ENCODE results near the gene EEFSEC.

The EEFSEC gene

DNA sequence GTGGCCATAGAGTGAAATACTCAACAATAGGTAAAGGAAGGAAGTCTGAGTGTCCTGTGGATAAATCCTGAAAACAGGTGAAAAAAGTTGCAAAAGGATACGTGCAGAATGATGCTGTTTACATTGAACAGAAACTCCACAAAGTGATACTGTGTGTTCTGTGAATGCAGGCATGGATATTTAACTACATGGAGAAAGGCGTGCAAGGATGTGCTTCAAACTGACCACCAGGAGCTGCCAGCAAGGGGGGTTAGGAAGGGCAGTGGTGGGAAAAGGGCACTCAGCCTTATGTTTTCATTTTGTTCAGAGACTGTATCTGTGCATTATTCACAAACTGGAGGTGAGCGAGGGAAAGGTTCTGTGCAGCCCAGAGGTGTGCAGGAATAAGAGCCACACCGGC is 266.0 kb downstream of the EEFSEC start:
- Histone ChIP-seq H3K4me3 (ENCODE audit: low read length in 2 of 2) (no peak overlapping the region), H3K27ac (replicated peaks; ENCODE audit: low read length) (no peak overlapping the region), H3K4ac (ENCODE audit: low read length) (no peak overlapping the region), H2BK120ac (ENCODE audit: low read depth, low read length) (no peak overlapping the region), H3K18ac (ENCODE audit: low read length) (no peak overlapping the region), H3K9ac (ENCODE audit: low read depth, low read length, poor library complexity) (no peak overlapping the region), H2BK12ac (ENCODE audit: low read length) (no peak overlapping the region), H2AK5ac (ENCODE audit: low read depth, low read length) (no peak overlapping the region), H3K4me2 (ENCODE audit: insufficient read depth, low read length, poor library complexity, severe bottlenecking) (no peak overlapping the region), H3K36me3 (replicated peaks in 1 of 2; ENCODE audit: control insufficient read depth in 2 of 2, insufficient read depth in 2 of 2, low read length in 2 of 2) (no peaks in the 10 kb centered on the region), H2BK5ac (ENCODE audit: low read length) (no peak overlapping the region), H4K8ac (ENCODE audit: low read depth, low read length) (no peak overlapping the region), H3K4me1 (ENCODE audit: control insufficient read depth in 2 of 2, insufficient read depth in 1 of 2, low read depth in 1 of 2, low read length in 2 of 2) (peaks cover 0 to 3% of the 10 kb centered on the region in 2 donors), H2BK15ac (ENCODE audit: low read length) (no peak overlapping the region), H2AFZ (ENCODE audit: low read length) (no peak overlapping the region), H3K27me3 (ENCODE audit: control insufficient read depth in 3 of 3, insufficient read depth in 3 of 3, low read depth in 1 of 3, low read length in 3 of 3) (peaks cover 0 to 23% (median 0%) of the 10 kb centered on the region in 3 experiments), H3K14ac (ENCODE audit: low read length) (no peak overlapping the region), H3K79me1 (ENCODE audit: low read depth, low read length) (peaks cover 1% of the 10 kb centered on the region), H3K23ac (ENCODE audit: low read depth, low read length, poor library complexity) (peak overlapping the region; percentile 20), H3K9me3 (replicated peaks in 1 of 2; ENCODE audit: control insufficient read depth in 2 of 2, insufficient read depth in 1 of 2, low read depth in 1 of 2, low read length in 2 of 2) (peaks cover 3 to 8% of the 10 kb centered on the region in 2 donors), H4K91ac (ENCODE audit: low read depth, low read length, poor library complexity) (no peak overlapping the region)
- DNase-seq (ENCODE audit: low spot score): no peak
- no CpG with 5 or more reads among the region's 4 CpGs for WGBS, 2 donors (ENCODE audit: extremely low coverage in 2 of 2, insufficient read length in 2 of 2, insufficient replicate concordance in 1 of 2)

GRCh38 chr3:128420289-128420688 is 267.0 kb downstream of the EEFSEC start:
- H2AK5ac ChIP-seq (ENCODE audit: low read depth, low read length): no peak overlapping the region
- no CpG with 5 or more reads among the region's 7 CpGs for WGBS, 2 donors (ENCODE audit: extremely low coverage in 2 of 2, insufficient read length in 2 of 2, insufficient replicate concordance in 1 of 2)
- DNase-seq (ENCODE audit: low spot score): no peak
- no peak overlapping the region for H4K91ac ChIP-seq (ENCODE audit: low read depth, low read length, poor library complexity)
- no peak overlapping the region for H2AFZ ChIP-seq (ENCODE audit: low read length)
- H2BK12ac ChIP-seq (ENCODE audit: low read length): no peak overlapping the region
- peak overlapping the region; percentile 51 for H2BK15ac ChIP-seq (ENCODE audit: low read length)
- H3K27me3 ChIP-seq (ENCODE audit: control insufficient read depth in 3 of 3, insufficient read depth in 3 of 3, low read depth in 1 of 3, low read length in 3 of 3): peaks cover 0 to 33% (median 2%) of the 10 kb centered on the region in 3 experiments
- H3K27ac ChIP-seq (replicated peaks; ENCODE audit: low read length): no peak overlapping the region
- no peak overlapping the region for H2BK120ac ChIP-seq (ENCODE audit: low read depth, low read length)
- H3K4me3 ChIP-seq (ENCODE audit: low read length in 2 of 2): no peak overlapping the region
- peak overlapping the region; percentile 32 for H3K18ac ChIP-seq (ENCODE audit: low read length)
- H3K4me2 ChIP-seq (ENCODE audit: insufficient read depth, low read length, poor library complexity, severe bottlenecking): no peak overlapping the region
- H3K4me1 ChIP-seq (ENCODE audit: control insufficient read depth in 2 of 2, insufficient read depth in 1 of 2, low read depth in 1 of 2, low read length in 2 of 2): peaks cover 0 to 3% of the 10 kb centered on the region in 2 donors
- no peak overlapping the region for H3K4ac ChIP-seq (ENCODE audit: low read length)
- H3K36me3 ChIP-seq (replicated peaks in 1 of 2; ENCODE audit: control insufficient read depth in 2 of 2, insufficient read depth in 2 of 2, low read length in 2 of 2): no peaks in the 10 kb centered on the region
- H4K8ac ChIP-seq (ENCODE audit: low read depth, low read length): no peak overlapping the region
- no peak overlapping the region for H3K9ac ChIP-seq (ENCODE audit: low read depth, low read length, poor library complexity)
- no peak overlapping the region for H3K14ac ChIP-seq (ENCODE audit: low read length)
- no peak overlapping the region for H3K23ac ChIP-seq (ENCODE audit: low read depth, low read length, poor library complexity)
- peaks cover 3 to 8% of the 10 kb centered on the region in 2 donors for H3K9me3 ChIP-seq (replicated peaks in 1 of 2; ENCODE audit: control insufficient read depth in 2 of 2, insufficient read depth in 1 of 2, low read depth in 1 of 2, low read length in 2 of 2)
- peaks cover 1% of the 10 kb centered on the region for H3K79me1 ChIP-seq (ENCODE audit: low read depth, low read length)
- no peak overlapping the region for H2BK5ac ChIP-seq (ENCODE audit: low read length)

- Histone ChIP-seq H2BK120ac (ENCODE audit: low read depth, low read length) (no peak overlapping the region), H2AFZ (ENCODE audit: low read length) (no peak overlapping the region), H3K4me3 (ENCODE audit: low read length in 2 of 2) (no peak overlapping the region), H2AK5ac (ENCODE audit: low read depth, low read length) (peak overlapping the region; percentile 77), H3K27me3 (ENCODE audit: control insufficient read depth in 3 of 3, insufficient read depth in 3 of 3, low read depth in 1 of 3, low read length in 3 of 3) (peaks cover 0 to 39% (median 7%) of the 10 kb centered on the region in 3 experiments), H4K8ac (ENCODE audit: low read depth, low read length) (no peak overlapping the region), H3K9ac (ENCODE audit: low read depth, low read length, poor library complexity) (no peak overlapping the region), H3K79me1 (ENCODE audit: low read depth, low read length) (peaks cover 1% of the 10 kb centered on the region), H3K14ac (ENCODE audit: low read length) (peak overlapping the region; percentile 40), H2BK12ac (ENCODE audit: low read length) (no peak overlapping the region), H2BK15ac (ENCODE audit: low read length) (peak overlapping the region; percentile 51), H3K18ac (ENCODE audit: low read length) (peak overlapping the region; percentile 59), H3K4me1 (ENCODE audit: control insufficient read depth in 2 of 2, insufficient read depth in 1 of 2, low read depth in 1 of 2, low read length in 2 of 2) (peaks cover 0 to 3% of the 10 kb centered on the region in 2 donors), H3K23ac (ENCODE audit: low read depth, low read length, poor library complexity) (no peak overlapping the region), H2BK5ac (ENCODE audit: low read length) (no peak overlapping the region), H3K27ac (replicated peaks; ENCODE audit: low read length) (no peak overlapping the region), H4K91ac (ENCODE audit: low read depth, low read length, poor library complexity) (peak overlapping the region; percentile 83), H3K4ac (ENCODE audit: low read length) (no peak overlapping the region), H3K4me2 (ENCODE audit: insufficient read depth, low read length, poor library complexity, severe bottlenecking) (no peak overlapping the region), H3K9me3 (replicated peaks in 1 of 2; ENCODE audit: control insufficient read depth in 2 of 2, insufficient read depth in 1 of 2, low read depth in 1 of 2, low read length in 2 of 2) (peaks cover 3 to 8% of the 10 kb centered on the region in 2 donors), H3K36me3 (replicated peaks in 1 of 2; ENCODE audit: control insufficient read depth in 2 of 2, insufficient read depth in 2 of 2, low read length in 2 of 2) (no peaks in the 10 kb centered on the region)
- no peak for DNase-seq (ENCODE audit: low spot score)
- no CpG with 5 or more reads among the region's 12 CpGs for WGBS, 2 donors (ENCODE audit: extremely low coverage in 2 of 2, insufficient read length in 2 of 2, insufficient replicate concordance in 1 of 2)
Observed at GRCh38 chr3:128420720-128421438, 267.6 kb downstream of the EEFSEC start.

DNA sequence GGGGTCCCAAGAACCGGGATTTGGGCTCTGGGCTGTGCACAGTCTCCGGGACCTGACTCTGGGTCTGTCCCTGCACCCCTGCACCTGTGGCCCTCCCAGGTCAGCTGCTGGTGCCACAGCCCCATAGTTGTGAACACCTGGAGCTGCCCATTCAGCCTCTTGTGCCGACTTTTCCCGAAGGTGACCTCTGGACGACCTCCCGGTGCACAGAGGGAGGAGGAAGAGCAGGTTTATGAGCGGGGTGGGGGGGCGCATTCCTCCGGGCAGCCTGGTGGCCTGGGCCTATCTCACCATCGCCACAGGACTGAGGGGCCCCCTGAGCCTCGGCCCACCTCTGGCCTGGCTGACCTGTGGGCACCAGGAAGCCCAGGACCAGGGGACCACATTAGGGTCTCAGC is 268.2 kb downstream of the EEFSEC start:
- Histone ChIP-seq H3K79me1 (ENCODE audit: low read depth, low read length) (peaks cover 1% of the 10 kb centered on the region), H3K14ac (ENCODE audit: low read length) (no peak overlapping the region), H4K8ac (ENCODE audit: low read depth, low read length) (no peak overlapping the region), H3K4ac (ENCODE audit: low read length) (no peak overlapping the region), H2AK5ac (ENCODE audit: low read depth, low read length) (peak overlapping the region; percentile 77), H4K91ac (ENCODE audit: low read depth, low read length, poor library complexity) (no peak overlapping the region), H3K18ac (ENCODE audit: low read length) (no peak overlapping the region), H3K36me3 (replicated peaks in 1 of 2; ENCODE audit: control insufficient read depth in 2 of 2, insufficient read depth in 2 of 2, low read length in 2 of 2) (no peaks in the 10 kb centered on the region), H2BK120ac (ENCODE audit: low read depth, low read length) (no peak overlapping the region), H2BK5ac (ENCODE audit: low read length) (no peak overlapping the region), H3K4me1 (ENCODE audit: control insufficient read depth in 2 of 2, insufficient read depth in 1 of 2, low read depth in 1 of 2, low read length in 2 of 2) (peaks cover 0 to 5% of the 10 kb centered on the region in 2 donors), H3K23ac (ENCODE audit: low read depth, low read length, poor library complexity) (no peak overlapping the region), H3K27ac (replicated peaks; ENCODE audit: low read length) (no peak overlapping the region), H3K9me3 (replicated peaks in 1 of 2; ENCODE audit: control insufficient read depth in 2 of 2, insufficient read depth in 1 of 2, low read depth in 1 of 2, low read length in 2 of 2) (peaks cover 3 to 8% of the 10 kb centered on the region in 2 donors), H2AFZ (ENCODE audit: low read length) (no peak overlapping the region), H3K9ac (ENCODE audit: low read depth, low read length, poor library complexity) (no peak overlapping the region), H3K4me3 (ENCODE audit: low read length in 2 of 2) (no peak overlapping the region), H3K27me3 (ENCODE audit: control insufficient read depth in 3 of 3, insufficient read depth in 3 of 3, low read depth in 1 of 3, low read length in 3 of 3) (peaks cover 0 to 43% (median 11%) of the 10 kb centered on the region in 3 experiments), H3K4me2 (ENCODE audit: insufficient read depth, low read length, poor library complexity, severe bottlenecking) (no peak overlapping the region), H2BK12ac (ENCODE audit: low read length) (no peak overlapping the region), H2BK15ac (ENCODE audit: low read length) (no peak overlapping the region)
- no CpG with 5 or more reads among the region's 11 CpGs for WGBS, 2 donors (ENCODE audit: extremely low coverage in 2 of 2, insufficient read length in 2 of 2, insufficient replicate concordance in 1 of 2)
- DNase-seq (ENCODE audit: low spot score): no peak
